K562 (cell line): ENCODE measurements around the gene MILR1. TPM values are rescaled to one million over a fixed set of nuclear protein-coding genes. Genes with fewer than 3 reads are reported as not detected.

Experiments
- CBX1 ChIP-seq: sonication (generic); IDR thresholded peaks from 2 replicates; pipeline ENCODE4 v1.6.1; 2016; ENCODE audit warnings: antibody characterized with exemption, low read depth, mild to moderate bottlenecking
- CBX5 ChIP-seq: IDR thresholded peaks from 2 replicates; pipeline ENCODE4 v1.6.1; 2014; ENCODE audit warnings: low read depth, borderline replicate concordance
- IRF2 ChIP-seq: sonication (generic); formaldehyde crosslinking; IDR thresholded peaks from 2 replicates; pipeline ENCODE4 v1.8.1; 2022; ENCODE audit warnings: mild to moderate bottlenecking, missing genetic modification reagents
- KLF6 ChIP-seq: fragments of 250-450 bp; sonication (Bioruptor Pico); IDR thresholded peaks from 2 replicates; pipeline ENCODE4 v1.4.0; 2020; ENCODE audit warnings: mild to moderate bottlenecking, moderate library complexity, borderline replicate concordance
- NCOA1 ChIP-seq: fragments of 450-650 bp; IDR thresholded peaks from 2 replicates; pipeline ENCODE4 v1.6.1; 2016; ENCODE audit warnings: low read depth
- TEAD2 ChIP-seq: fragments of 450-650 bp; IDR thresholded peaks from 2 replicates; pipeline ENCODE4 v1.6.1; 2016; ENCODE audit warnings: missing genetic modification characterization, control low read depth, missing compliant biosample characterization
- TRIM28 ChIP-seq: fragments of 450-650 bp; IDR thresholded peaks from 2 replicates; pipeline ENCODE4 v1.6.1; 2017
- WHSC1 ChIP-seq: IDR thresholded peaks from one replicate; pipeline ENCODE4 v1.6.1; 2012; ENCODE audit warnings: low read length, control low read depth, inconsistent platforms
- XRCC3 ChIP-seq: fragments of 450-650 bp; IDR thresholded peaks from 2 replicates; pipeline ENCODE4 v1.6.1; 2017; ENCODE audit warnings: mild to moderate bottlenecking, moderate library complexity
- ZEB2 ChIP-seq: fragments of 450-650 bp; IDR thresholded peaks from 2 replicates; pipeline ENCODE4 v1.6.1; 2016
- ZFP36 ChIP-seq: fragments of 150-350 bp; IDR thresholded peaks from 2 replicates; pipeline ENCODE4 v1.6.1; 2018; ENCODE audit warnings: low read length, low read depth; ENCODE audit not compliant: partially characterized antibody
- ZNF12 ChIP-seq: sonication (generic); formaldehyde crosslinking; IDR thresholded peaks from 2 replicates; pipeline ENCODE4 v1.4.0; 2020; ENCODE audit warnings: mild to moderate bottlenecking, missing genetic modification reagents
- ZNF174 ChIP-seq: fragments of 250-450 bp; sonication (Bioruptor Pico); IDR thresholded peaks from 2 replicates; pipeline ENCODE4 v1.4.0; 2020; ENCODE audit warnings: mild to moderate bottlenecking
- ZNF280A ChIP-seq: fragments of 450-650 bp; IDR thresholded peaks from 2 replicates; pipeline ENCODE4 v1.6.1; 2018; ENCODE audit warnings: mild to moderate bottlenecking, low read depth; ENCODE audit not compliant: partially characterized antibody
- ZNF280B ChIP-seq: fragments of 250-450 bp; sonication (Bioruptor Pico); IDR thresholded peaks from 2 replicates; pipeline ENCODE4 v1.5.1; 2021; ENCODE audit warnings: mild to moderate bottlenecking
- ZNF347 ChIP-seq: fragments of 450-650 bp; formaldehyde crosslinking; IDR thresholded peaks from 2 replicates; pipeline ENCODE4 v1.4.0; 2020; ENCODE audit warnings: low read depth, mild to moderate bottlenecking, moderate library complexity
- polyA plus RNA-seq, 8 experiments: library from polyadenylated mRNA; depleted of rRNA in 4 of 8; stranded (reverse) in 5 of 8; unstranded in 3 of 8; fragments of >200 nt; fragmentation: Nextera tagmentation in 2 of 8; fragmentation: Illumina TruSeq in 1 of 8; extraction: Ambion mirVana in 2 of 8; extraction: Trizol in 1 of 8; gene quantifications; 2 replicates each; pipeline versions ENCODE4 v1.2.1 to v1.2.3, GENCODE V29; 2011 to 2014; ENCODE audit warnings: inconsistent platforms in 1 of 8, missing spikeins in 1 of 8
- total RNA-seq, 7 experiments: library from RNA; depleted of rRNA in 6 of 7; stranded (reverse); fragments of >200 nt in 6 of 7; fragmentation: Illumina TruSeq in 2 of 7; extraction: Trizol in 2 of 7; gene quantifications; 2 replicates each; pipeline versions ENCODE4 v1.2.1 to v1.2.3, GENCODE V29; 2011 to 2021; ENCODE audit warnings: low replicate concordance in 1 of 7
- TF ChIP-seq, protein P1 (sequence below): fragments of 250-450 bp; sonication (Bioruptor Pico); IDR thresholded peaks from 2 replicates; pipeline ENCODE4 v1.4.0; 2020; ENCODE audit warnings: mild to moderate bottlenecking
- TF ChIP-seq, protein P2 (sequence below): fragments of 200-400 bp; formaldehyde crosslinking; IDR thresholded peaks from 2 replicates; pipeline ENCODE4 v1.6.1; 2017; ENCODE audit warnings: mild to moderate bottlenecking, low read depth, low read length, moderate library complexity

The MILR1 gene
- total and polyA plus RNA-seq, 9 of the 15 experiments (the other 6 are each of a cell fraction or from before 2014, with no cell fraction given), result 3.8 to 14.1 (median 7.1) TPM

GRCh38 chr17:64437944-64438525 lies 10.9 kb upstream of the MILR1 start (continued):
- peak; percentile 98 for TF ChIP-seq TRIM28
- peak; percentile 95 for TF ChIP-seq ZNF280A
- TF ChIP-seq CBX5, result peak; percentile 96
- no peak for TF ChIP-seq ZNF347
- no peak for TF ChIP-seq WHSC1
- TF ChIP-seq KLF6 (CRISPR knock-in tag), result no peak
- TF ChIP-seq, protein P1, sequence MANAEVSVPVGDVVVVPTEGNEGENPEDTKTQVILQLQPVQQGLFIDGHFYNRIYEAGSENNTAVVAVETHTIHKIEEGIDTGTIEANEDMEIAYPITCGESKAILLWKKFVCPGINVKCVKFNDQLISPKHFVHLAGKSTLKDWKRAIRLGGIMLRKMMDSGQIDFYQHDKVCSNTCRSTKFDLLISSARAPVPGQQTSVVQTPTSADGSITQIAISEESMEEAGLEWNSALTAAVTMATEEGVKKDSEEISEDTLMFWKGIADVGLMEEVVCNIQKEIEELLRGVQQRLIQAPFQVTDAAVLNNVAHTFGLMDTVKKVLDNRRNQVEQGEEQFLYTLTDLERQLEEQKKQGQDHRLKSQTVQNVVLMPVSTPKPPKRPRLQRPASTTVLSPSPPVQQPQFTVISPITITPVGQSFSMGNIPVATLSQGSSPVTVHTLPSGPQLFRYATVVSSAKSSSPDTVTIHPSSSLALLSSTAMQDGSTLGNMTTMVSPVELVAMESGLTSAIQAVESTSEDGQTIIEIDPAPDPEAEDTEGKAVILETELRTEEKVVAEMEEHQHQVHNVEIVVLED (CRISPR knock-in tag), result no peak
- TF ChIP-seq TEAD2 (tag), result no peak
- peak; percentile 78; the same call in 1 of the 2 replicates for TF ChIP-seq ZNF280B
- TF ChIP-seq, protein P2, sequence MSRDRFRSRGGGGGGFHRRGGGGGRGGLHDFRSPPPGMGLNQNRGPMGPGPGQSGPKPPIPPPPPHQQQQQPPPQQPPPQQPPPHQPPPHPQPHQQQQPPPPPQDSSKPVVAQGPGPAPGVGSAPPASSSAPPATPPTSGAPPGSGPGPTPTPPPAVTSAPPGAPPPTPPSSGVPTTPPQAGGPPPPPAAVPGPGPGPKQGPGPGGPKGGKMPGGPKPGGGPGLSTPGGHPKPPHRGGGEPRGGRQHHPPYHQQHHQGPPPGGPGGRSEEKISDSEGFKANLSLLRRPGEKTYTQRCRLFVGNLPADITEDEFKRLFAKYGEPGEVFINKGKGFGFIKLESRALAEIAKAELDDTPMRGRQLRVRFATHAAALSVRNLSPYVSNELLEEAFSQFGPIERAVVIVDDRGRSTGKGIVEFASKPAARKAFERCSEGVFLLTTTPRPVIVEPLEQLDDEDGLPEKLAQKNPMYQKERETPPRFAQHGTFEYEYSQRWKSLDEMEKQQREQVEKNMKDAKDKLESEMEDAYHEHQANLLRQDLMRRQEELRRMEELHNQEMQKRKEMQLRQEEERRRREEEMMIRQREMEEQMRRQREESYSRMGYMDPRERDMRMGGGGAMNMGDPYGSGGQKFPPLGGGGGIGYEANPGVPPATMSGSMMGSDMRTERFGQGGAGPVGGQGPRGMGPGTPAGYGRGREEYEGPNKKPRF, result no peak
- peak; percentile 96 for TF ChIP-seq CBX1
- 0 out of 2 replicates have a peak, but pooled peaks have one; percentile 15 for TF ChIP-seq IRF2 (CRISPR knock-in tag)
- TF ChIP-seq NCOA1, result no peak
- peak; percentile 42; the same call in 1 of the 2 replicates for TF ChIP-seq ZEB2
- 0 out of 2 replicates have a peak, but pooled peaks have one; percentile 68 for TF ChIP-seq XRCC3
- TF ChIP-seq ZFP36, result peak; percentile 74
- no peak for TF ChIP-seq ZNF174
- no peak for TF ChIP-seq ZNF12 (CRISPR knock-in tag)
- TF ChIP-seq, all 486 proteins: peak for 12
